ENCODE data around the gene SPG7.

SPG7 gene

GRCh38 chr16:89536886-89537548 lies 28.8 kb downstream of the SPG7 start:
- H3K4me3 Mint-ChIP-seq = no peak overlapping the region

GRCh38 chr16:89537549-89537925 lies 29.3 kb downstream of the SPG7 start:
- H3K9me3 Mint-ChIP-seq = no peaks in the 10 kb centered on the region
- H3K4me3 Mint-ChIP-seq = no peak overlapping the region
- no peaks in the 10 kb centered on the region for H3K27me3 Mint-ChIP-seq
- no peak overlapping the region for H3K27ac Mint-ChIP-seq
- intact Hi-C loops (cut with micrococcal nuclease) = no loop called here
- peaks cover 25% of the 10 kb centered on the region for H3K4me1 Mint-ChIP-seq (ENCODE audit: low read depth)
- H3K36me3 Mint-ChIP-seq (ENCODE audit: low read depth) = peaks cover 90% of the 10 kb centered on the region

More at GRCh38 chr16:89536886-89537548, 28.8 kb downstream of the SPG7 start:
- H3K27ac Mint-ChIP-seq = no peak overlapping the region
- no peaks in the 10 kb centered on the region for H3K27me3 Mint-ChIP-seq
- H3K9me3 Mint-ChIP-seq = no peaks in the 10 kb centered on the region
- H3K36me3 Mint-ChIP-seq (ENCODE audit: low read depth) = peaks cover 90% of the 10 kb centered on the region
- H3K4me1 Mint-ChIP-seq (ENCODE audit: low read depth) = peaks cover 25% of the 10 kb centered on the region
- intact Hi-C loops (cut with micrococcal nuclease) = no loop called here

- Mint-ChIP-seq H3K27me3 (no peaks in the 10 kb centered on the region), H3K4me1 (ENCODE audit: low read depth) (peaks cover 22% of the 10 kb centered on the region), H3K27ac (no peak overlapping the region), H3K4me3 (no peak overlapping the region), H3K36me3 (ENCODE audit: low read depth) (peaks cover 90% of the 10 kb centered on the region), H3K9me3 (no peaks in the 10 kb centered on the region)
- intact Hi-C loops (cut with micrococcal nuclease) = no loop called here
Measured at GRCh38 chr16:89538286-89538685, 30.1 kb downstream of the SPG7 start.

GRCh38 chr16:89540557-89540956 lies 32.4 kb downstream of the SPG7 start:
- Mint-ChIP-seq H3K36me3 (ENCODE audit: low read depth) (peaks cover 86% of the 10 kb centered on the region), H3K9me3 (no peaks in the 10 kb centered on the region), H3K4me1 (ENCODE audit: low read depth) (no peaks in the 10 kb centered on the region), H3K4me3 (no peak overlapping the region), H3K27ac (no peak overlapping the region), H3K27me3 (no peaks in the 10 kb centered on the region)
- intact Hi-C loops (cut with micrococcal nuclease) = no loop called here

GRCh38 chr16:89541792-89542191 lies 33.6 kb downstream of the SPG7 start:
- H3K36me3 Mint-ChIP-seq (ENCODE audit: low read depth) = peaks cover 87% of the 10 kb centered on the region
- H3K27me3 Mint-ChIP-seq = no peaks in the 10 kb centered on the region
- no peaks in the 10 kb centered on the region for H3K9me3 Mint-ChIP-seq
- intact Hi-C loops (cut with micrococcal nuclease) = no loop called here
- no peak overlapping the region for H3K27ac Mint-ChIP-seq
- no peak overlapping the region for H3K4me3 Mint-ChIP-seq
- H3K4me1 Mint-ChIP-seq (ENCODE audit: low read depth) = no peaks in the 10 kb centered on the region

GRCh38 chr16:89544113-89544512 lies 35.9 kb downstream of the SPG7 start:
- Mint-ChIP-seq H3K9me3 (no peaks in the 10 kb centered on the region), H3K27me3 (no peaks in the 10 kb centered on the region), H3K4me3 (no peak overlapping the region), H3K27ac (no peak overlapping the region), H3K36me3 (ENCODE audit: low read depth) (peaks cover 89% of the 10 kb centered on the region), H3K4me1 (ENCODE audit: low read depth) (no peaks in the 10 kb centered on the region)
- intact Hi-C loops (cut with micrococcal nuclease) = no loop called here

GRCh38 chr16:89544713-89545043 lies 36.5 kb downstream of the SPG7 start:
- intact Hi-C loops (cut with micrococcal nuclease) = no loop called here
- Mint-ChIP-seq H3K27ac (no peak overlapping the region), H3K36me3 (ENCODE audit: low read depth) (peaks cover 94% of the 10 kb centered on the region)

GRCh38 chr16:89545044-89545830 lies 37.0 kb downstream of the SPG7 start:
- H3K4me3 Mint-ChIP-seq = no peak overlapping the region
- no peak overlapping the region for H3K27ac Mint-ChIP-seq
- H3K36me3 Mint-ChIP-seq (ENCODE audit: low read depth) = peaks cover 94% of the 10 kb centered on the region
- no peaks in the 10 kb centered on the region for H3K4me1 Mint-ChIP-seq (ENCODE audit: low read depth)
- no peaks in the 10 kb centered on the region for H3K27me3 Mint-ChIP-seq
- no peaks in the 10 kb centered on the region for H3K9me3 Mint-ChIP-seq
- intact Hi-C loops (cut with micrococcal nuclease) = no loop called here

More at GRCh38 chr16:89544713-89545043, 36.5 kb downstream of the SPG7 start:
- no peak overlapping the region for H3K4me3 Mint-ChIP-seq
- H3K9me3 Mint-ChIP-seq = no peaks in the 10 kb centered on the region
- H3K27me3 Mint-ChIP-seq = no peaks in the 10 kb centered on the region
- no peaks in the 10 kb centered on the region for H3K4me1 Mint-ChIP-seq (ENCODE audit: low read depth)

- no peak overlapping the region for H3K4me3 Mint-ChIP-seq
- no peaks in the 10 kb centered on the region for H3K27me3 Mint-ChIP-seq
- intact Hi-C loops (cut with micrococcal nuclease) = no loop called here
- no peak overlapping the region for H3K27ac Mint-ChIP-seq
- H3K4me1 Mint-ChIP-seq (ENCODE audit: low read depth) = no peaks in the 10 kb centered on the region
- H3K36me3 Mint-ChIP-seq (ENCODE audit: low read depth) = peaks cover 94% of the 10 kb centered on the region
- no peaks in the 10 kb centered on the region for H3K9me3 Mint-ChIP-seq
Measured at GRCh38 chr16:89545831-89546574, 37.8 kb downstream of the SPG7 start.

- H3K27me3 Mint-ChIP-seq = no peaks in the 10 kb centered on the region
- no peak overlapping the region for H3K4me3 Mint-ChIP-seq
- H3K9me3 Mint-ChIP-seq = no peaks in the 10 kb centered on the region
- no peaks in the 10 kb centered on the region for H3K4me1 Mint-ChIP-seq (ENCODE audit: low read depth)
- peaks cover 94% of the 10 kb centered on the region for H3K36me3 Mint-ChIP-seq (ENCODE audit: low read depth)
- no peak overlapping the region for H3K27ac Mint-ChIP-seq
- intact Hi-C loops (cut with micrococcal nuclease) = no loop called here
Measured at GRCh38 chr16:89546781-89547180, 38.6 kb downstream of the SPG7 start.

- no peaks in the 10 kb centered on the region for H3K9me3 Mint-ChIP-seq
- H3K36me3 Mint-ChIP-seq (ENCODE audit: low read depth) = peaks cover 94% of the 10 kb centered on the region
- H3K27me3 Mint-ChIP-seq = no peaks in the 10 kb centered on the region
- no peaks in the 10 kb centered on the region for H3K4me1 Mint-ChIP-seq (ENCODE audit: low read depth)
- no peak overlapping the region for H3K27ac Mint-ChIP-seq
- intact Hi-C loops (cut with micrococcal nuclease) = no loop called here
- no peak overlapping the region for H3K4me3 Mint-ChIP-seq
Measured at GRCh38 chr16:89547291-89547690, 39.1 kb downstream of the SPG7 start.

GRCh38 chr16:89547860-89548259 lies 39.7 kb downstream of the SPG7 start:
- no peak overlapping the region for H3K27ac Mint-ChIP-seq
- intact Hi-C loops (cut with micrococcal nuclease) = no loop called here
- no peaks in the 10 kb centered on the region for H3K4me1 Mint-ChIP-seq (ENCODE audit: low read depth)
- peaks cover 94% of the 10 kb centered on the region for H3K36me3 Mint-ChIP-seq (ENCODE audit: low read depth)
- H3K9me3 Mint-ChIP-seq = no peaks in the 10 kb centered on the region
- no peak overlapping the region for H3K4me3 Mint-ChIP-seq
- no peaks in the 10 kb centered on the region for H3K27me3 Mint-ChIP-seq

- no peaks in the 10 kb centered on the region for H3K27me3 Mint-ChIP-seq
- no peaks in the 10 kb centered on the region for H3K9me3 Mint-ChIP-seq
- peaks cover 94% of the 10 kb centered on the region for H3K36me3 Mint-ChIP-seq (ENCODE audit: low read depth)
- H3K4me3 Mint-ChIP-seq = no peak overlapping the region
- intact Hi-C loops (cut with micrococcal nuclease) = no loop called here
- H3K4me1 Mint-ChIP-seq (ENCODE audit: low read depth) = no peaks in the 10 kb centered on the region
- H3K27ac Mint-ChIP-seq = no peak overlapping the region
Measured at GRCh38 chr16:89548344-89549006, 40.3 kb downstream of the SPG7 start.
